Measurements from ENCODE around the gene HSPA12B.

Gene HSPA12B

DNA sequence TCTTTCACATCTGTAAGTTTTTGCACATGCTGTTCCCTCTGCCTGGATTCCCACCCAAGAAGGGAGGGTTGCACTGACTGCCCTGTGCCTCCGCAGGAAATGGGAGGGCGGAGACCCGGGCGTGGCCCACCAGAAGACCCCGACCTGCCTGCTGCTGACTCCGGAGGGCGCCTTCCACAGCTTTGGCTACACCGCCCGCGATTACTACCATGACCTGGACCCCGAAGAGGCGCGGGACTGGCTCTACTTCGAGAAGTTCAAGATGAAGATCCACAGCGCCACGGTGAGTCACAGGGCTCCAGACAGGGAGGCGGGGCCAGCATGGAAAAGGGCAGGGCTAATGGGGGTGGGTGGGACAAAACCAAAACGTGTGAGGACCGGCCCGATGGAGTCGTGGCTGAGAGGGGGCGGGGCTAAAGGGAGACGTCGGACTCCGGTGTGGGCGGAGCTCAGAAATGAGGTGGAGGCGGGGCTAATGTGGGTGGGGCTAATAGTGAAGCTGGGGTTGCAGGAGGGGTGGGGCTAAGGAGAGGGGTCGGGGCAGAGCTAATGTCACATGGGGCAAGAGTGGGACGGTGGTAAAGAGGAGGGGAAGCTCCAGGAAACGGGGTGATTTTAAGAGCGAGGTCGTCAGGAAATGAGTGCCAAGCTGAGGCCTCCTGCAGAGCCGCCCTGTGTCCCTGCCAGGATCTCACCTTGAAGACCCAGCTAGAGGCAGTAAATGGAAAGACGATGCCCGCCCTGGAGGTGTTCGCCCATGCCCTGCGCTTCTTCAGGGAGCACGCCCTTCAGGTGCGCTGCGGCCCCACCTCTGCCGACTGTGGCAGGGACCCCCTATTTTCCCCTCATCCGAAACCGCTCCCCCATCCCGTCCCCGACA lies 12.6 kb downstream of the HSPA12B start:
- DNase-seq (ENCODE audit: insufficient read length, low spot score) (no peak), FAIRE-seq (no peak)

GRCh38 chr20:3745686-3746173 lies 13.2 kb downstream of the HSPA12B start:
- no peak for DNase-seq (ENCODE audit: insufficient read length, low spot score)
- peak; percentile 36 for FAIRE-seq

DNA sequence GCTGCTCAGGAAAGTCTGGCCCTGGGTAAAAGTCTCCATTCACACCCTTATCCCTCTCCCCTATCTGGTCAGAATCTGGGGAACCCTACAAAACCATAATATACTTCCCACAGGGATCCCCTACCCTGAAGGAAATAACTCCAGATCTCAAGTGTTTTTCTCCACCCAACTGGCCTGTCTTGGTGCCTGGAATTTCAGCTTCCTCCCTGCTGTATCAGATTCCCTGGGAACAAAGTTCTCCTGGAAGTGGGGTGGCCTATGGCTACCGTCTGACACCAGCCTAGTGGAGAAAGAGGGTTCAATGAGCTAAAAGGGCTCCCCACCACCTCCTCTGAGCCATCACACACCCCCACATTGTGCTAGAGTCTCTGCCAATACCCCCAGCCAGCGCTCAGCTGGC lies 15.0 kb downstream of the HSPA12B start:
- FAIRE-seq (no peak), DNase-seq (ENCODE audit: insufficient read length, low spot score) (no peak)

DNA sequence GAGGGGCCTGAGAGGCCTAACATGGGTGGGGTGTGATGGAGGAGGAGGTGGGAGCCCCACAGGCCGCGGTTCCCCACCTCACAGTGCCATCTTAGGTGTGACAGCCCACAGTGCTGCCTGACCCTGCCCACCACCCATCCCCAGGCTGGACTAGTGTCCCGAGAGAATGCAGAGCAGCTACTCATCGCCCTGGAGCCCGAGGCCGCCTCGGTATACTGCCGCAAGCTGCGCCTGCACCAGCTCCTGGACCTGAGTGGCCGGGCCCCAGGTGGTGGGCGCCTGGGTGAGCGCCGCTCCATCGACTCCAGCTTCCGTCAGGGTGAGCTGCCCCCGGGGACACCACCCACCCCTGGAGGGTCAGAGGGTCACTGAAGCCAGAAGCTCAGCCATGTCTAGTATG lies 15.6 kb downstream of the HSPA12B start:
- DNase-seq (ENCODE audit: insufficient read length, low spot score) = no peak
- FAIRE-seq = no peak

DNA sequence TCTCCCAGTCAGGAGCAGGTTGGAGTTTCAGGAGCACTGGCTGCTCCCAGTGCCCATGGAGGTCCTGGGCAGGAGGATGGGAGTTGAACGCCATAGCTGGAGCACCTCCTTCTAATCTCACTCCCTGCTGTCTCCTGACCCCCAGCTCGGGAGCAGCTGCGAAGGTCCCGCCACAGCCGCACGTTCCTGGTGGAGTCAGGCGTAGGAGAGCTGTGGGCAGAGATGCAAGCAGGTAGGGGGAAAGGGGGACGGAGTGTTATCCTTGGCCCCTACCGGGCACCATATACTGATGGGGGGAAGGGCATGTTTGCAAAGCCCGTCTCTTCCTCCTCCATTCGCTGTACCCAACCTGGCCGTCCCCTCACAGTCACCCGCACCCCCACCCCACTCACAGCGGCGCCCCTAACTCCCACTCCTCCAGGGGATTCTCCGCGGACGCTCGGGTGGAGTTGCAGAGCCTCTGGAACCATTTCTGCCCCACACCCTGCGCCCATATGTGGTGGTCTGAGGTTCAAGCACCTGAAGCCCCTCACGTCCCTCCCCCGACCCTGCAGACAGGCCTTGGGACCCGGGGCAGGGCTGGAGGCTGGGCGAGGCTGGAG lies 16.7 kb downstream of the HSPA12B start:
- DNase-seq (ENCODE audit: insufficient read length, low spot score) = no peak
- no peak for FAIRE-seq

DNA sequence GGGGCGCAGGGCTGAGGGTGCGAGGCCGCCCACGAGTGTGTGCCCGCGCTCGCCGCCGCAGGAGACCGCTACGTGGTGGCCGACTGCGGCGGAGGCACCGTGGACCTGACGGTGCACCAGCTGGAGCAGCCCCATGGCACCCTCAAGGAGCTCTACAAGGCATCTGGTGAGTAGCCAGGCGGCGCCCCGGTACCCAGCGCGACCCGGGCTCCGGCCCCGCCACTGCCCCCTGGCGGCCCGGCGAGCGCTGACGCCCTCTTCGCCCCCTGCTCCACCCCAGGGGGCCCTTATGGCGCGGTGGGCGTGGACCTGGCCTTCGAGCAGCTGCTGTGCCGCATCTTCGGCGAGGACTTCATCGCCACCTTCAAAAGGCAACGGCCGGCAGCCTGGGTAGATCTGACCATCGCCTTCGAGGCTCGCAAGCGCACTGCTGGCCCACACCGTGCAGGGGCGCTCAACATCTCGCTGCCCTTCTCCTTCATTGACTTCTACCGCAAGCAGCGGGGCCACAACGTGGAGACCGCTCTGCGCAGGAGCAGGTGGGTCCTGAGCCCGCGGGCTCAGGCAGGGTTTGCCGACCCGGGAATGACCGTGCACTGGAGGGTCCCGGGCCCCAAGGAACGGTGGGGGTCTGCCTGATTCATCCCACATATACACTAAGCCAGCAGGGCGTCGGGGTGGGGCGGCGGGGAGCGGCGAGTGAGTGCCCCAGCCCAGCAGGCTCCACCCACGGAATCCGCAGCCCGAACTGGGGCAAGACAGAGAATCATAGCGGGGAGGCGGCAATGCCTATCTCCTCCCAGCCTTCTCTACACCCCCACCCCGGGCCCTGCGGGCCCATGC lies 17.4 kb downstream of the HSPA12B start:
- DNase-seq (ENCODE audit: insufficient read length, low spot score) (no peak), FAIRE-seq (no peak)

DNA sequence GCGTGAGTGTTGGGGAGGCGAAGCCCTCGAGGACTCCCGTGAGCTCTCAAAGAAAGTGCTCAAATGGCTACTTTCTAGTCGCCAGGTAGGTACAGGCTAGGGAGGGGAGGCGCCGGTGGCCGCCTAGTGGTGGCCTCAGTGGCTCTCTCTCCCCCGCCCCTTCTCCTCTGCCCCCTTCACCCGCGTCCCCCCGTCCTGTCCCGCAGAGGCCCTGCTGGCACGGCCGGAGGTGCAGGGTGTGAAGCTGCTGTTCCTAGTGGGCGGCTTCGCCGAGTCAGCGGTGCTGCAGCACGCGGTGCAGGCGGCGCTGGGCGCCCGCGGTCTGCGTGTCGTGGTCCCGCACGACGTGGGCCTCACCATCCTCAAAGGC lies 18.8 kb downstream of the HSPA12B start:
- DNase-seq (ENCODE audit: insufficient read length, low spot score) = no peak
- no peak for FAIRE-seq

DNA sequence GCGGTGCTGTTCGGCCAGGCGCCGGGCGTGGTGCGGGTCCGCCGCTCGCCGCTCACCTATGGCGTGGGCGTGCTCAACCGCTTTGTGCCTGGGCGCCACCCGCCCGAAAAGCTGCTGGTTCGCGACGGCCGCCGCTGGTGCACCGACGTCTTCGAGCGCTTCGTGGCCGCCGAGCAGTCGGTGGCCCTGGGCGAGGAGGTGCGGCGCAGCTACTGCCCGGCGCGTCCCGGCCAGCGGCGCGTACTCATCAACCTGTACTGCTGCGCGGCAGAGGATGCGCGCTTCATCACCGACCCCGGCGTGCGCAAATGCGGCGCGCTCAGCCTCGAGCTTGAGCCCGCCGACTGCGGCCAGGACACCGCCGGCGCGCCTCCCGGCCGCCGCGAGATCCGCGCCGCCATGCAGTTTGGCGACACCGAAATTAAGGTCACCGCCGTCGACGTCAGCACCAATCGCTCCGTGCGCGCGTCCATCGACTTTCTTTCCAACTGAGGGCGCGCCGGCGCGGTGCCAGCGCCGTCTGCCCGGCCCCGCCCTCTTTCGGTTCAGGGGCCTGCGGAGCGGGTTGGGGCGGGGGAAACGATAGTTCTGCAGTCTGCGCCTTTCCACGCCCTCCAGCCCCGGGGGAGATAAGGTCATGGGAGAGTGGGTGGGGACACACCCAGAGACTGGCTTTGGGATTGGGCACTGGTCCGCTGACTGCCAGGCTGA lies 19.3 kb downstream of the HSPA12B start:
- DNase-seq (ENCODE audit: insufficient read length, low spot score) (no peak), FAIRE-seq (no peak)

GRCh38 chr20:3752386-3752759 lies 19.9 kb downstream of the HSPA12B start:
- DNase-seq (ENCODE audit: insufficient read length, low spot score) (no peak), FAIRE-seq (no peak)

GRCh38 chr20:3753098-3753497 lies 20.6 kb downstream of the HSPA12B start:
- peak; percentile 67 for FAIRE-seq
- DNase-seq (ENCODE audit: insufficient read length, low spot score) = peak; percentile 74

DNA sequence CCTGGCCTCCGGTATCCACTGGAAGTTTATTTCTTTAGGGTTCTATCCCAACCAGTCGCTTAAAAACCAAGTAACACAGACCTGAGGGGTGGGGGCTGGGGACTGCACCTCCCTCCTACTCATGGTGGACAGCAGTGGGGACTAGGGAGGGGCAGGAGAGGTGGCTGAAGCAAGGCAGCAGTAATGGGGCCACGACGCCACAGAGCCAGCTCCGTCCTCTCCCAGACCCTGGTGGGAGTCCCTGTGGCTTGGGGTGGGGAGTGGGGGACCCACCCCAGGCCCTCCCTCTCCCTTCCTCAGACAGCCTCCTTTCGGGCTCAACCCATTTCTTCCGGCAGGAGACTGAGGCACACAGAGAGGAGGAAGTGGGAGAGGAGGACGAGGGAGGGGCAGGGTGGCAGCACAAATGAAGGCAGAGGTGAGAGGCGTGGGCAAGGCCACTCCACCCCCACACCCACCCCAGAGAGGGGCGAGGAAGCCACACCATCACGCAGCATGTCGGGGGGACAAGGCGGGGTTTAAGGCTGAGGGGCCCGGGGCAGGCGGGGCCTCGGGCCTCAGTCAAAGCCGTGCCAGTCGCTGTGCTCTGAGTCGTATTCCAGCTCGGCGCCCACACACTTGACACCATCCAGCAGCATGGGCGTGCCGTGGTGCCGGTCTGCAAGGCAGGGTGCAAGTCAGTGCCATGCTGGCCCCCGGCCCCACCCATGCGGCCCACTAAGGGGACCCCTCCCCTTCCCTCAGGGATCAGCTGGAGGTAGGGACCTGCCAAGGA lies 21.2 kb downstream of the HSPA12B start:
- DNase-seq (ENCODE audit: insufficient read length, low spot score) = no peak
- no peak for FAIRE-seq

- DNase-seq (ENCODE audit: insufficient read length, low spot score) (no peak), FAIRE-seq (no peak)
Observed at GRCh38 chr20:3754276-3754630, 21.8 kb downstream of the HSPA12B start.

GRCh38 chr20:3755269-3755668 lies 22.8 kb downstream of the HSPA12B start:
- no peak for FAIRE-seq
- DNase-seq (ENCODE audit: insufficient read length, low spot score) = no peak

DNA sequence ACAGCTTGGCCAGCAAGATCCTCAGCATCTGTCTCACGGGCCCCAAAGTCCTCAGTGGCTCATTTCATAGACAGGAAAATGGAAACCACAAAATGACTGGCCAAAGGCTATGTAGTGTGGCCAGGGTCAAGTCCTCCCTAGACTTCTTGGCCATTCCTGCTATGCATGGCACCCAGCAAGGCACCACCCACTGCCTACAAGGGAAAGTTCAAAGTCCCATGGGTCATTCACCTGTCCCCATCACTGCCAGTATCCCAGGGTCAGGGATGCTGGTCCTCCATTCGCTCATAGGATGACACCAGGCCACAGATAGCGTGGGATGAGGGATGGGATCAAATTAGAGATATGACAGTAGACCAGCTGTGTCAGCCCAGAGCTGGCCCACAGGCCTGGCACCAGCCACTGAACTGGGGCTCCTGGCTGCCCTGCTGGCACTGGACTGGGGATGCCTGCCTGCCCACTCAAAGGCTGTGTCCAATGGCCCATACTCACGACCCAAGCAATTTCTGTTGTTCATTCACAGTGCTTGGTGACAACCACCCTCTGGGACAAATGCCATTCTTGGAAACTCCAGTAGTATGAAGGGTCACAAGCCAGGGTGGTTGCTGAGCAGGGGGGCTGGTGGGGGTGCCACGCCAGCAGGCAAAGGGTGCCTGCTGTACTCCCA lies 23.5 kb downstream of the HSPA12B start:
- FAIRE-seq = no peak
- DNase-seq (ENCODE audit: insufficient read length, low spot score) = no peak

- FAIRE-seq (no peak), DNase-seq (ENCODE audit: insufficient read length, low spot score) (no peak)
Observed at GRCh38 chr20:3757268-3757667, 24.8 kb downstream of the HSPA12B start.

- FAIRE-seq = no peak
- no peak for DNase-seq (ENCODE audit: insufficient read length, low spot score)
Observed at GRCh38 chr20:3758566-3758965, 26.1 kb downstream of the HSPA12B start.

GRCh38 chr20:3759316-3759823 lies 26.9 kb downstream of the HSPA12B start:
- no peak for DNase-seq (ENCODE audit: insufficient read length, low spot score)
- no peak for FAIRE-seq

DNA sequence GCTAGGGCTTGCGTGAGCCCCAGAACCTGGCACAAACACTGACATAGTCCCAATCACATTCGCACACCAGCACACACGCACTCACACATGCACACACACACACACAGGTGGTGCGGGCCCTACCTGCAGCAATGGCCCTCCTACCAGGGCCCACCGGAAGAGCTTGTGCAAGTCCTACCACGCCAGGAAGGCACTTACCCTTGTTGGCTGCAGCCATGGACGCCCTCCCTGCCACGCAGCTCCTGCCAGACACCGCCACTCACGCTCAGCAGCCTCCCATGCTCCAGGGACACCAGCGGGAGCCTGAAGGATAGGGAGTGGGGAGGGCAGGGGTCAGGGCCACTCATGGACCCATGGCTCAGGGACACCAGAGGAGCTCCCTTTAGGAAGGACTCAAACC lies 27.4 kb downstream of the HSPA12B start:
- no peak for DNase-seq (ENCODE audit: insufficient read length, low spot score)
- FAIRE-seq = no peak

GRCh38 chr20:3760655-3761348 lies 28.3 kb downstream of the HSPA12B start:
- FAIRE-seq (no peak), DNase-seq (ENCODE audit: insufficient read length, low spot score) (no peak)
